HG03064 (cell line): Measurements from ENCODE around the gene VTI1A.
"Not testable (repeated sequence)": the region's sequence is repeated elsewhere in the genome, so short reads cannot be mapped to it uniquely, and the experiment has no call there.

Experiments used
- ATAC-seq: cut with Tn5 transposase; IDR thresholded peaks from one replicate; pipeline ENCODE4 v1.9.1; 2021; ENCODE audit warnings: low read depth; ENCODE audit not compliant: unreplicated experiment

Gene VTI1A

DNA sequence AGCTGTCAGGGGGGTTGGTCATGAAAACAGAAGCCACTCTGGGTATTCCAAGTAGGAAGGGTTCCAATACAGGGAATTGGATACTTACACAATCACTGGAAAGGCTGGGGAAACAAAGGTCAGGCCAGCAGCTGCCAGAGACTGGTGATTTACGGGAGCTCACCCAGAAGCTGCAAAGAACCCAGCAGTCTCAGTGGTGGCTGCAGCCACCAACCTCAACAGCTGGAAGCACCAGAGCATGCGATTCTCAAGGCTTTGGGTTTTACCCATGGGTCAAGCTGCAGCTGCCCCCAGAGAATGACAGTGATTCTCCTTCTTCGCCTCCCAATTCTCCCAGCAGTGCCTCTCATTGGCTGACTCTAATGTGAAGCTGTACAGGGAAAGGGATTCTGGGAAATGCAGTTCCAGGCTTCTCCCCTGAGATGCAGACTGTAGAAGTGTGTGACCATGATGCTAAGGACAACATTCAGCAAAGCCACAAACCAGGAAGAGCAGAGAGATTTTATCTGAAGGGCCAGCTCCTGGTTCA, 395.9 kb downstream of the VTI1A start:
- peak; percentile 99 for ATAC-seq

DNA sequence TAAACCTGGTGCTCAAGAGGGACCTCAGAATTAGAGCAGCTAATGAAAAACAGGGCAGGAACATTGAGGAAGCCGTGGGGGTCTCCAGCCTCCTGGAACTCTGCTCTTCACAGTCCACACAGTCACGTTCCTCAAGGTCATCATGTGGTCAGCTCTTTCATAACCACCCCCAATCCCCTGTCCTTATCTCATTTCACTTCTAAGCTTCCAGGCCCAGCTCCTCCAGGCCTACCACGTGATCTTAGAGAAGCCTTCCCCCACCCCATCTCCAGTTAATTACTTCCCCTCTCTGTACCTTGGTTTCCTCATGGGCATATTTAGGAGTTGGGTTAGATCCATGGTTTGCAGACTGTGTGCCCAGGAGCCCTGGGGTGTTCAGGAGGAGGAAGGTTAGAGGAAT, 396.6 kb downstream of the VTI1A start:
- ATAC-seq = no peak

DNA sequence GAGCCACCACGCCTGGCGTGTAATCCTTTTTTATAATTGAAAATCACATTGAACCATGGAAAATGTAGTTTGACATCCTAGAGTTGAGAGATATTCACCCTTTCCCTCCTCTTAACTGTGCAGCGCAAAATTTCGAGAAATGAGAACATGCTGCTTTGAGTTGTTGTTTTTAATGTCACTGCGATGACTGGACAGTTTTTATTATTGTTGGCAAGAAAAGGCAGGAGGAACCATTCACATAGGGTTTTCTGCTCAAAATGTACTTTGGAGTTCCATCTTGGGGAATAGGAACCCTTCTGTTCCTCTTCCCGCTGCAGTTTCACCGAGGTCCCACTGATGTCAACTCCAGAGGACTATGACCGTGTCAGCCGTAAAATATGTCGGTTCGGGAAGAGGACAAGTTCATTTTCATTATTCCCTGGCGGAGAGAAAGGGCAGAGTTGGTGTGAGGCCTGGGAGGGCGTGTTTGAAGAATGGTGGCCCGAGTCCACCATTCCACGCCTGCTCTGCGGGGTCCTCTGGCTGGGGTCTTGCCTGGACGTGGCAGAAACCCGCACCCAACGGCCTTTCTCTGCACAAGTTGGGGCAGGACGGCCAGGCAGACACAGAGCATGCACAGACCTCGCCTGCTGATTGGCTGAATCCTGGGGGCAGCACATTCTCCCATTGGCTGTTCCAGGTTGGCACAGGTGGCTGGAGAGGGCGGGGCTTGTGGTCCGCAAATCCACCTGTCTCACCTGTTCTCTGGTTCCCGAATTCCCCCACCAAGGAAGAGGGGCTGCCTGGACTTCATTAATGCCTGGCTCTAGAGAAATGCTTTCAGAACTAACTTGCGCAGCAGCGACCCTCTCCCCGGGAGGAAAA, 397.9 kb downstream of the VTI1A start:
- no peak for ATAC-seq

DNA sequence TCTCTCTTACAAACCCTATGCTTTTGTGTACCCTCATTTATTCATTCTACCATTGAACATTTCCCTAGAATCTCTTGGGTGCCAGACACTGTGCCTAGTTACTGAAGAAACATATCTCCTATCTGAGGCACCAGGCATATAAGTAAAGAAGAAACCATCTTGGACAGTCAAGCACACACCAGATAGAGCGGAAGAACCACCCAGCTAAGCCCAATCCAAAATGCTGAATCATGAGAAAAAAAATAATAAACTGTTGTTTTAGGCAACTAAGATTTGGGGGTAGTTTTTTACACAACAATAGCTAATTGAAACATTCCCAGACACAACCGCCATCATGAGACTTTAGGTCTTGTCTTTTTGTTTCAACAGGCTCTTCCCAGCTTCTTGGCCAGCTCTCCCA, 400.8 kb downstream of the VTI1A start:
- no peak for ATAC-seq

DNA sequence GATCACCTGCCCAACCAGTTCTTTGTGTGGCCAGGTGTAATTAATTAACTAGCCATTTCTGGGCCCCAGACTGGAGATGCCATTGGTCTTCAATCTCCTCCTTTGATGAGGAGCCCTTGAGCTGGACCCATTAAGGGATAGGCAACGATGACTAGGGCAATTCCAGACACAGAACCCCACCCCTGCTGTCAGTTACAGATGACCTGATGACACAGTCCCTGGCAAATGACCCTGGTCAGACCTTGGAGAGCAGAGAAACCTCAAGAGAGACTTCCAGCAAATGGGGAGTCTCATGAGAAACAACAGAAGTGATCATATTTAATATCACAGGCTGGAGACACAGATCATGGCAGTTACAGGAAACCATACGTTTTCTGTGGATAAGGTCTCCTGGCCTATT, 401.2 kb downstream of the VTI1A start:
- ATAC-seq = no peak

DNA sequence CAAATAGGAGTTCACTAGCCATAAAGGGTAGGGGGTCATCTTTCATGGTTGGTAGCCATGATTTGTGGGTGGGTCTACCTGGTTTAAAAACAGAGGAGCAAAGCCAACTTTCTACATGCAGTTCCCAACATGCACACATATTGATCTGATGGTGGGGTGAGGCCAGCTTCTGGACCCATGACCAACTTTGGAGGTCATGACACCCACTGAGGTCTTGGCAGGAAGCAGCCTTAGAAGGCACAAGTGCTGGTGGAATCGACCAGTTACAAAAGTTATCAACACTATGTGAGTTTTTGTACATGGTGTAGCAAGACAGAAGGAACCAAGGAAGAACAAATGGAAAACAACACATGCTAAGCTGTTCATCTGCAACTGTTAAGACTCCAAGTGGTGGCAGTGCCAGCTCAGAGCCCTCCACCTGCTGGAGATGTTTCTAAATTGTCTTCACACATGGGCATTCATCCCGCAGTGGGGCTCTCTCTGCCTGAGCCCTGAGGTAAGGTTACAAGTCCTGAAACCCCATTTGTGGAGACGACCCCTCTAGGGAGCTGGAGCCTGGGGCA, 401.9 kb downstream of the VTI1A start:
- ATAC-seq = no peak

DNA sequence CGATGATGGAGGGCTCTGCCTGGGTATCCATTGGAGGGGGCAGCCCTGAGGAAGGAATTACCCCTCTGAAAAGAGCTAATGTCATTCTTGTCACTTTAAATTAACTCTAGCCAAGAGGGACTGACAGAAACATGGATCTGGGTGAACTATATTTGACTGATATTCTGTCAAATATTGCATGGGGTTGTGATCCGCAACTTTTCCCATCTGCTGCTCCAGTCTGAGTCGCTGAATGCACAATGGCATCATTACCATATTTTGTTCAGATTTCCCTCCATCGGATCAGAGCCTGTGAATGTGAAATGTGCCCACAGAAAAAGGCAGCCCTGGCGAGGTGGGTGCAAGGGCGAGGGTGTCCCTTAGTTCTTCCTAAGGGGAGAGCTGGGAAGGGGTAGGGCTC, 402.5 kb downstream of the VTI1A start:
- no peak for ATAC-seq

DNA sequence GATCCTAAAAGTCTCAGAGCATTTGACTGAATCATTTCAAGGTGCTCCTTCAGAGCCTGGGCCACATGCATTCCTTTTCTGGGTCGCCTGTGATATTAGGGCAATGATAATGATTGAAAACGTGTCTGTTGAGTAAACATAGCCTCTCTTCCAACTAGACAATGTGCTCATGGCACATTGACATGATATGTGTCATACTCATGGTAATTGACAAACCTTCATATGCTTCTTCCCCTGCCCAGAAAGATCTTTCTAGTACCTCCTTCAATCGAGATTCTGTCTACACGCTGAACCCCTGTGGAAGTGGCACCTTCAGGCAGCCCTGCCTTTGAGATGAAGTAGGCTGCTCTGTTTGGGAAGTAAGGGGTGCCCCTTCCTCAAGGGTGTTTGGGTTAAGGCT, 404.2 kb downstream of the VTI1A start:
- ATAC-seq = no peak

DNA sequence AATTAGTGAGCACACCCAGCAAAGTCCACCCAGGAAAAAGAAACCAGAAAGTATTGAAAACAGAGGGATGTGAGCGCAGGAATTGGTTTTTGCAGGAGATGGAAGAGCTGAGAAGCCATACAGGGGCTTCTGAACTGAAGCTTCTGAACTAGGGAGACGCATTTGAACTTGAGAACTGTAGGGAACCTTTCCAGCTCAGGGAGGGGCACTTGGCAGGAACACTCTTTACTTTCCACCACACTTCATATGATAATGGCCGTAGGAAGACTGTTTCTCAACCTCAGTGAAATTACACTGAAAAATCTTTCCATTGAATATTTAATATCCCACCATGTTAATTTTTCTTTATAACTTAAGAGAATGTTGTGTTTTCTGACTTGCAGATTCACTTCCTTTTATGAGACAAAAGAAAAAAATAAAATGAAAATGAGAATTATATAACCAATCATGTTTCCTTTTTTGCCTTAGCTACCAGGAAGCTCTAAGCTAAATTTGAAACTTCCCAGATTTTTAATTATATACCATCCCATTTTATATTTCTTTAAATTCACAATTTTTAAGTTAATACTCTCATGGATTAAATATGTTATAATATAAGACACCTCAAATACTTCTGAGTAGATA, 404.7 kb downstream of the VTI1A start:
- no peak for ATAC-seq

DNA sequence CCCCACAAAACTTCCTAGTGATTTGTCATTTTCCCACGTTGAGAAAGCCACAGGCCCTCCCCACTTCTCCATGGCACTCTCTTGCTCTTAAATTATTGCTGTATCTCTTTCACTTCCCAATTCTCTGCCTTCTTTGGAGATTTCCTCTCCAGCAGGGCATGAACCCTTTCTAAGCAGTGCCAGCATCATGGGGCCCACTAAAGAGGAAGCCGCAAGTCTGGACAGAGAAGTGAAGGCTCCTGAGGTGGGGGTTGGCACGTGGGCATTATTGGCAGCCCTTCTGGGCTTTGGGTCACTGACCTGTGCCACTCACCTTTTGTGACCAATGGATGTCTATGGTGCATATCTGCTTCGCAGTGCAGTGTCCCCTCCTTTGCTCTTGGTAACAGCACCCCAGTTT, 405.3 kb downstream of the VTI1A start:
- ATAC-seq = no peak

DNA sequence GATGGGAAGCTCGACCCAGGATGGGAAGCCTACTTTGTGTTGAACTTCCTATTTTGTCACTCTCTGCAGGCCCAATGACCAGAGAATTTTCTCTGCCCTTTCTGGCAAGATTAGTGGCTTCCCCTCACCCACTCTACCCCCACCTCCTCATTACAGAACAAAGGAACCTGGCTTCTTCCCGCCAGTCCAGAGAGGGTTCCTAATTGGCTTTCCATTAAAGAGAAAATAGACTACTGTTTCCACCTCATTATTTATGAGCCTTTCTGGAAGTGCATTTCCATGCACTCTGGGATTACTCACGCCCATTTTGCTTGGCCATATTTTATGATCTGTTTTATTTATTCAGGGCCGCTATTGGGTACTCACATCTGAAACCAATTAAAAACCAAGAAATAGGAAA, 408.1 kb downstream of the VTI1A start:
- ATAC-seq = no peak

DNA sequence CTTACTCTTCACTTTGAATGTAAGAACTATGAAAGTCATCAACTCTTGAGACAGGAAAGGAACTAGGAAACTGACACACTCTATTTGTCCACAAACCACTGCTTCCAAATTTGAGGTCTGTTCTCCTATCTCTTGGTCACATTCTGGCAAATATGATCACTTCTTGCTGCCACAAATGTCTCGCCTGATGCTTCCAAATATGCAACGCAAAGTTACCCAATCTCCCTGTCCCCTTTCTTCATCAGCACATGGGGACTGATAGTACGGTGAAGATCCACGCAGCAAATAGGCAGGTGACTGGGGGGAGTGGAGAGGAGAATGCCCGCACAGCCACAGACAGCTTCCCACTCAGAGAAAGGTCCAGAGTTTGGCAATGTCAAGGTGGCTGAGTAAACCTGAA, 410.5 kb downstream of the VTI1A start:
- ATAC-seq = no peak

DNA sequence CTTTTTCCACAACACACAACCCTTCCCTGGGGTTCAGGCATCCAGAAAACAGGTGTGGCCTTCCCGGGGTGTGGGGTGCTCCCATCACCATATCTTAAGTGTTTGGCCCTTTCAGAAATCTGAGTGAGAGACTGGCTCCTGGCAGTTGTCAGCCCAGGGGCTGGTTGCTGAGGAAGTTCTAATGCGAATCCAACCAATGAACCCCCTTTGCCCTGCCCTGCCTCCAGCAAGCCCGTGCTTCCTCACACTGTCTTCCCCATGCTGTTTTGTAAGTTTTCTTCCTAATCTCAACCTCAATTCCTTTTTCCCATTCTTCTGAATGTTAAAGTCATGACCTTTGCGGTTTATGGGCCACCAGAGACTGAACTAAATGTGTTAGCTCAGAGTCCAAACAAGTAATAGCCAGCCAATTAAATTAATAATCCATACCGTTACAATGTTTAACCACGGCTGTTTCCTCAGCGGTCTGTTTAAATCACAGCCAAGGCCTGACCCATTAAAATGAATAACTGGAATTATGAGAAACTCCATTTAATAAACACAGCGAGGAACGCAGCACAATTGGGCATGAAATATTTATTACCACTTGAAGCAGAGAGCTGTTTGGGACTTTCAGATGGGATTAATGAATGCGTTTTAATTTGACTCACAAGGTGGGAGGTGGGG, 412.1 kb downstream of the VTI1A start:
- no peak for ATAC-seq

DNA sequence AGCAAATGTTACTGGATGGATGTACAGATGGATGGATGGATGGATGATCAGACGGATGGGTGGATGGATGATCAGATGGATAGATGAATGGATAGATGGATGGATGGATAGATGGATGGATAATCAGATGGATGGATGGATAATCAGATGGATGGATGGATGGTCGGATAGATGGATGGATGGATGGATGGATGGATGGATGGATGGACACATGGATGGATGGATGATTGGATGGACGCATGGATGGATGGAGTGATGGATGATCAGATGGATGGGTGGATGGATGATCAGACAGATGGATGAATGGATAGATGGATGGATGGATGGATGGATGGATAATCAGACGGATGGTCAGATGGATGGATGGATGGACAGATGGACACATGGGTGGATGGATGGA, 412.8 kb downstream of the VTI1A start:
- no peak for ATAC-seq

DNA sequence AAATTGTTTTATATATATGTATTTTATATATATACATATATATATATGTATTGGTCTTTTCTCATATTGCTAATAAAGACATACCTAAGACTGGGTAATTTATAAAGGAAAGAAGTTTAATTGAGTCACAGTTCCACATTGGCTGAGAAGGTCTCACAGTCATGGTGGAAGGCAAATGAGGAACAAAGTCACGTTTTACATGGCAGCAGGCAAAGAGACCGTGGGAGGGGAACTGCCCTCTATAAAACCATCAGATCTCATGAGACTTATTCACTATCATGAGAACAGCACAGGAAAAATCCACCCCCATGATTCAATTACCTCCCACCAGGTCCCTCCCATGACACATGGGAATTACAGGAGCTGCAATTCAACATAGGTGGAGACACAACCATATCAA, 416.4 kb downstream of the VTI1A start:
- not testable (repeated sequence) for ATAC-seq
